NCI-H2196 treated with DMSO at 0.1 percent for 48 hours (cell line): ENCODE results near the gene CCSER1.
"Not testable (repeated sequence)": the region's sequence is repeated elsewhere in the genome, so short reads cannot be mapped to it uniquely, and the experiment has no call there.

ENCODE experiments used
- DNase-seq: peaks from one replicate; lab custom pipeline; 2025; ENCODE audit not compliant: unreplicated experiment; lab: John Stamatoyannopoulos, UW

Gene CCSER1

GRCh38 chr4:91448668-91449330, 1321.6 kb downstream of the CCSER1 start:
- DNase-seq = no peak

GRCh38 chr4:91454111-91454510, 1326.9 kb downstream of the CCSER1 start:
- DNase-seq = no peak

- not testable (repeated sequence) for DNase-seq
These were observed 1335.4 kb downstream of the CCSER1 start for GRCh38 chr4:91462566-91462965.

GRCh38 chr4:91470671-91471070, 1343.5 kb downstream of the CCSER1 start:
- no peak for DNase-seq

DNA sequence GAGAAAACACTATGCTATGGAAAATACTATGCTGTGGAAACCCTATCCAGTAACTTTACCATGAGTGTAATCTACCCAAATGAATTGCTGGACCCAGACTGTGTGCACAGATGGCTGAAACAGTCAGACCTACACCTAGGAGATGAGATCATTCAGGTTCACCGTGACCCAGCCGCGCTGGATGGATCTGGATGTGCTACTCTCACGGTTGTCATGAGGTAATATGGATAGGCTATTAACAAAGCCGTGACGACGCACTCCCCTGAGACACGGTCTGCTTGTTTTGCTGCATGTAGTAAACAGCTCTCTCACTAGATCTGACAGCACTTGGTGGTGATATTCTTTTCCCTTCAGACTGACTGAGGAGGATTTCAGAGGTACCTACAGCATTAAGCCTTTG, 1344.1 kb downstream of the CCSER1 start:
- DNase-seq = no peak

DNA sequence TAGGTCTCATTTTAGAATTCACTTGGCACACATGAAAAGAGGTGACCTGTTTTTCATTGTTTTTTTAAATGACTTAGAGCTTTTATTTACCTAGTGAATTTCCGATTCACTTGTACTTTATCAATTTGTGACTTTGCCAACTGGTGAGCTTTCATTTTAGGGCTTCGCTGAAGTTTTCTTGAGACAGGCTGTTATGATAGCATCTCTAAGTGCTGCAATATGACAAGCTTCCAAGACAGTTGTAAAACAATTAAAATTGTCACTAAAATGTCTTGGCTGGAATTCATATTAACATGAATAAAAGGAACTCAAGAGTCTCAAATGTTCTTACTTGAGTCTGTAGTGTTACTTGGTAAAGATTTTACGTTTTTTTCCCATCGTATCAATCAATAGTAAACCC, 1344.9 kb downstream of the CCSER1 start:
- DNase-seq = no peak

- DNase-seq = no peak
These were observed 1358.2 kb downstream of the CCSER1 start for GRCh38 chr4:91485415-91485814.

DNA sequence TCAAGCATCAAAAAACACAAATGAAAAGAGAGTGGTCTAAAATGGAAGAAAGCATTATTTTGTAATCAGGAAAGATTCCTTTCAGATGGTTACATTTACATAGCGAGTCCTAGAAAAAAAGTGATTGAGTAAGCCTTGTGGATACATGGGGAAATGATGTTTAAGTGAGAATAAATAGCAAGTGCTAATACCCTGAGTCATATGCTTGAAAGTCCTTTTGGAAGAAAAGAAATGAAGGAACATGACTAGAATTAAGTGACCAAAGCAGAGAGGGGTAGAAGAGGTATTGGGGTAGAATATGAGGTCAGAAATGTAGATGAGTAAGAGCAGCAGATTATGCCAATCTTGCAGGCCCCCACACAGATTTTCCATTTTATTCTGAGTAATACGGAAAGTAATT, 1361.8 kb downstream of the CCSER1 start:
- no peak for DNase-seq

- no peak for DNase-seq
These were observed 1370.7 kb downstream of the CCSER1 start for GRCh38 chr4:91497892-91498291.

DNA sequence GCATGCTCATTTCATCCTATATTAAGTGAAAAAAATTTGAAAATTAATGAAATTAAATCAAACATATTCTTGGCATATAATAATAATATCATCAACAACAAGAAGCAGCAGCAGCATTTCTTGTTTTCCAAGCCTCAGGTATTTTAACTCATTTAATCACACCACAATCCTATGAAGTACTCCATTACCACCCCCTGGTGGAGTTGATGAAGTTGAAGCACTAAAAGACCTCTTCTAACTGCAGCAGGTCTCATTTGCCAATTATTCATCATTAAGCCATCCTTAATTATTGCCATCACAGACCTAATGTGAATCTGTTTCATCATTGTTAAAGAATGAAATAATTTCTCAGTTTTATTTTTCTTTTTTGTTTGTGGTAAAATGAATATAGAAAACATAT, 1375.2 kb downstream of the CCSER1 start:
- no peak for DNase-seq

GRCh38 chr4:91513326-91513725, 1386.1 kb downstream of the CCSER1 start:
- no peak for DNase-seq

DNA sequence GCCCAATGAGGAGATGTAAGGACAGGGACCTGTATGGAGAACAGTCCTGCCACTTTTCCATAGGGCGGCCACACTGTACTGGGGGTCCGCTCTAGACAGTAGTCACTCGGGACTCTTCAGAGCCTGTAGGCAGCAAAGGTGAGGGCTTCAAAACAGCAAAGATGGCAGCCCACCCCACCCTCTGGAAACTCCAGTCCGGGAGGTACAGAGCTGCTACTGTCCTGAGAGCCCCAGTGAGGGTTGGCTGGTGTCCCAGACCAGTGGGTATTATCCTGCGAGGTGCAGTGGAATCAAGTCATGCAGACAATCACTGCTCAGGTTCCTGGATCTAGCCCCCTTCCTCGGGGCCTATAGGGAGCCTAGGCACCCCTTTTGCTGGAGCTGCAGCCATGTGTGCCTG, 1392.0 kb downstream of the CCSER1 start:
- no peak for DNase-seq

DNA sequence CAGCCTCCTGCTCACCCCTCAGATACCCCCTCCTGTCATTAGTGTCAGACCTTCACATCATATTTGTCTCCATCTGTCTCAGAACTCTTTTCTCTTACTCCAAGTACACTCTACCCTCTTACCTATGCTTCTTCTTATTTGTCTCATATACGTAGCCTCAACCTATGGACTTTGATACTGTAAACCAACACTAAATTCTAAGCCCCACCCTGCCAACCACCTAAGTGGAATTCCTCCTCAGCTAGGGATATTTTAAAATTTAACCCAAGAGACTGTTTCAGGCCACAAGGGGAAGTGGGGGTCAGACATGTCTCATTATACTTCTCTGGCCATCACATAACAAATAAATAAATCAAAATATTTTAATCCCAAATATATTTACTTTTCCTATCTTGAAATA, 1398.4 kb downstream of the CCSER1 start:
- DNase-seq = no peak

DNA sequence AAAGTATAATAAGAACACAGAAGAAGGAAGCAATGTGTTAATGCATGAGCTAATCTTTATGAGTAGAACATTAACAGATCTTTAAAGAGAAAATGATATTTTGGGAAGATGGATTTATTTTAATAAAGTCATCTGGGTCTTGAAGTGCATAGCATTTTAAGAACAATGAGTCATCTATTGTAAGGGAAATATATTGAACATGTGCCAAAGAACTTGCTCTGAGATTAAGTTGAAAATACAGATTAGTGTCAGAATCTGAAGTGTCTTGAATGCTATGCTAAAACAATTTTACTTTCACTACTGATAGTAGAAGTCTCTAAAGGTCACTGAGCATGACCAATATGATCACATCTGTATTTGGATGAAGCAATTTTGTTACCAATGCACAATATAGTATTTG, 1399.9 kb downstream of the CCSER1 start:
- no peak for DNase-seq

GRCh38 chr4:91567594-91567993, 1440.4 kb downstream of the CCSER1 start:
- no peak for DNase-seq

GRCh38 chr4:91577864-91578263, 1450.7 kb downstream of the CCSER1 start:
- no peak for DNase-seq

GRCh38 chr4:91590260-91590659, 1463.1 kb downstream of the CCSER1 start:
- no peak for DNase-seq

DNA sequence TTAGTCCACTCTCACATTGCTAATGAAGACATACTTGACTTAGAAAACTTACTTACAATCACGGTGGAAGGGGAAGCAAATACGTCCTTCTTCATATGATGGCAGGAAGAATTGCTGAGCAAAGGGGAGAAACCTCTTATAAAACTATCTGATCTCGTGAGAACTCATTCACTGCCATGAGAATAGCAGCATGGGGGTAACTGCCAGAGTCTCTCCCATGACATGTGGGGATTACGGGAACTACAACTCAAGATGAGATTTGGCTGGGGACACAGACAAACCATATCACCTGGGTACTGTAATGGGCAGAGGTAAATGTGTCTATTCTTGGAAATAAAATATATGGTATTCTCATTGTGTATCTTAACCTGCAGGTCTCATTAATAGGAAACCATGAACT, 1464.9 kb downstream of the CCSER1 start:
- DNase-seq = no peak

GRCh38 chr4:91596718-91597117, 1469.5 kb downstream of the CCSER1 start:
- no peak for DNase-seq

- DNase-seq = no peak
These were observed 1471.5 kb downstream of the CCSER1 start for GRCh38 chr4:91598696-91599095.

DNA sequence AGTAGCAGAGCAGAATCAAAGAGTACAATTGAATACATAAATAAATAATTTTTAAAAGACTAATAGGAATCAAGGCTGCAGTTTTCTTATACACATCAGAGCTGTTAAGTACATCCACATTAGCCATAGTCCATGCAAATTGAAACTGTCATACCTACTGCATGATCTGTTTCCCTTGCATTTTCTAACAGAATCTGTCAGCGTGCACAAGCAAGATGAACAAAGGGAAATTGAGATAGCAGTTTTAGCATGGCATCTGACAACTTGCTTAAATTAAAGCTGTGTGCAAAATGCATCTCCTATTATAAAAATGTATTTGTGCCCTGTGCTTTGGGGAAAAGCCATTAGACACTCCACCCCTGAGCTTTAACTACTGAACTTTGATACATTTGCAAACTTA, 1473.1 kb downstream of the CCSER1 start:
- DNase-seq = no peak

GRCh38 chr4:91601401-91601800, 1474.2 kb downstream of the CCSER1 start:
- DNase-seq = no peak

DNA sequence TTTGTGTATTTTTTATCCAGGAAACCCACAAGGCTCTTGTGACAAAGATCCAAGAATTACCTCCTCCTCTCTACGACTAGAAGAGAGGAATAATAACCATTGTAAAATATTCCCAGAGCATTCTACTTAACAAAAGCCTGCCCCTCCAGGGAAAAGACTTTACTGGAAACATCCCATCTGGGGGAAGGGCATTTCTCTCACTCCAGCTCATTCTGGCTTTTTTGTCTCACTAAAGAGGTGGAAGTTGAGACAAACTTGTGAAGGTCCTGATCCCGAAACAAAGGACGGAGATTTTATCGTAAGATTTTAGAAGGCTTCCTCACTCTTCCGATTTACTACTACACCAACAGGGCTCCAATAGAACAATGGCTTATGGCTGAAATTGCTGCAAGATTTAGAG, 1484.6 kb downstream of the CCSER1 start:
- no peak for DNase-seq
